GM23248 (cell line): ENCODE measurements around the gene ARHGEF28. TPM values are rescaled to one million over a fixed set of nuclear protein-coding genes. Genes with fewer than 3 reads are reported as not detected.

ENCODE experiments used
- DNase-seq: peaks from one replicate; pipeline ENCODE4 v3.0.0-alpha.2; 2015
- H2AFZ ChIP-seq: fragments of 200-600 bp; sonication (generic); 2 replicates; pipeline ENCODE4 v1.6.1; 2016; ENCODE audit warnings: antibody characterized with exemption
- H3F3A ChIP-seq: fragments of 200-600 bp; sonication (generic); 2 replicates; pipeline ENCODE4 v1.6.1; 2016; ENCODE audit warnings: mild to moderate bottlenecking, antibody characterized with exemption, mixed run types; ENCODE audit not compliant: insufficient read depth
- H3K27ac ChIP-seq: fragments of 200-600 bp; sonication (generic); 2 replicates; pipeline ENCODE4 v1.5.1; 2016; ENCODE audit warnings: mild to moderate bottlenecking
- H3K27me3 ChIP-seq: fragments of 200-600 bp; sonication (generic); replicated peaks from 2 replicates; pipeline ENCODE4 v1.6.1; 2016; ENCODE audit warnings: mild to moderate bottlenecking; ENCODE audit not compliant: insufficient read depth
- H3K36me3 ChIP-seq: fragments of 200-600 bp; sonication (generic); 2 replicates; pipeline ENCODE4 v1.6.1; 2016; ENCODE audit warnings: low read depth, mild to moderate bottlenecking
- H3K4me1 ChIP-seq: fragments of 200-600 bp; sonication (generic); 2 replicates; pipeline ENCODE4 v1.6.1; 2016; ENCODE audit warnings: mild to moderate bottlenecking; ENCODE audit not compliant: insufficient read depth
- H3K4me2 ChIP-seq: fragments of 200-600 bp; sonication (generic); one replicate; pipeline ENCODE4 v1.6.1; 2016; ENCODE audit warnings: mild to moderate bottlenecking; ENCODE audit not compliant: unreplicated experiment
- H3K4me3 ChIP-seq: fragments of 200-600 bp; sonication (generic); 2 replicates; pipeline ENCODE4 v1.5.1; 2016; ENCODE audit warnings: mild to moderate bottlenecking
- H3K79me2 ChIP-seq: fragments of 200-600 bp; sonication (generic); 2 replicates; pipeline ENCODE4 v1.6.1; 2016; ENCODE audit warnings: mild to moderate bottlenecking; ENCODE audit not compliant: insufficient read depth
- H3K9ac ChIP-seq: fragments of 200-600 bp; sonication (generic); 2 replicates; pipeline ENCODE4 v1.6.1; 2016; ENCODE audit warnings: mild to moderate bottlenecking
- H3K9me2 ChIP-seq: fragments of 200-600 bp; sonication (generic); 2 replicates; pipeline ENCODE4 v1.6.1; 2016; ENCODE audit warnings: mixed run types, mild to moderate bottlenecking, moderate library complexity; ENCODE audit not compliant: insufficient read depth
- H3K9me3 ChIP-seq: fragments of 200-600 bp; sonication (generic); one replicate; pipeline ENCODE4 v1.6.1; 2017; ENCODE audit warnings: low read depth
- H4K20me1 ChIP-seq: fragments of 200-600 bp; sonication (generic); 2 replicates; pipeline ENCODE4 v1.6.0; 2016; ENCODE audit not compliant: insufficient read depth
- EZH2 ChIP-seq: fragments of 200-600 bp; sonication (generic); IDR thresholded peaks from 2 replicates; pipeline ENCODE4 v1.6.1; 2018; ENCODE audit warnings: antibody characterized with exemption, mild to moderate bottlenecking; ENCODE audit not compliant: insufficient read depth, poor library complexity, severe bottlenecking
- EZH2phosphoT487 ChIP-seq: fragments of 200-600 bp; sonication (generic); IDR thresholded peaks from 2 replicates; pipeline ENCODE4 v1.6.1; 2018; ENCODE audit warnings: antibody characterized with exemption, moderate library complexity, mild to moderate bottlenecking, low read depth; ENCODE audit not compliant: insufficient read depth
- WGBS, 2 experiments: methylation state at CpG; one replicate each; pipeline ENCODE4 v1.1.6; 2015 to 2017; ENCODE audit warnings: low lambda C conversion rate in 2 of 2, low coverage in 1 of 2; ENCODE audit errors: missing lambda C conversion rate in 2 of 2; 5-methylcytosine and 5-hydroxymethylcytosine counted together
- in situ Hi-C: fragments of 300-500 bp; cut with MboI; formaldehyde crosslinking; loops from 2 replicates; pipeline ENCODE4 v1.15.0; 2020
- polyA plus RNA-seq: library from polyadenylated mRNA; unstranded; fragments of >200 nt; fragmentation: Nextera tagmentation; extraction: Ambion mirVana; gene quantifications from 2 replicates; pipeline ENCODE4 v1.2.1, GENCODE V29; 2016
- total RNA-seq: library from RNA; depleted of rRNA; stranded (reverse); fragments of >200 nt; shearing (Covaris generic); gene quantifications from 2 replicates; pipeline ENCODE4 v1.2.3, GENCODE V29; 2014

Gene ARHGEF28
- total and polyA plus RNA-seq, 2 experiments from 2014 or later, result 5.0 to 9.6 TPM

- Histone ChIP-seq H4K20me1 (no peaks in the 10 kb centered on the region), H3K36me3 (no peaks in the 10 kb centered on the region), H3K4me2 (no peak overlapping the region), H3K9me3 (no peaks in the 10 kb centered on the region), H3K79me2 (no peaks in the 10 kb centered on the region), H2AFZ (no peak overlapping the region), H3K9me2 (no peaks in the 10 kb centered on the region), H3K9ac (no peak overlapping the region), H3K27ac (no peak overlapping the region), H3F3A (peaks cover 14% of the 10 kb centered on the region), H3K4me1 (peaks cover 12% of the 10 kb centered on the region), H3K4me3 (no peak overlapping the region), H3K27me3 (no peaks in the 10 kb centered on the region)
- no peak for DNase-seq
- in situ Hi-C loops, result no loop called here
- TF ChIP-seq EZH2phosphoT487, result no peak
- TF ChIP-seq EZH2, result no peak
- 96 to 97% methylated on average over 5 to 6 of the region's 6 CpGs for WGBS, 2 experiments
Observed at GRCh38 chr5:73894860-73895259, 268.9 kb downstream of the ARHGEF28 start.

DNA sequence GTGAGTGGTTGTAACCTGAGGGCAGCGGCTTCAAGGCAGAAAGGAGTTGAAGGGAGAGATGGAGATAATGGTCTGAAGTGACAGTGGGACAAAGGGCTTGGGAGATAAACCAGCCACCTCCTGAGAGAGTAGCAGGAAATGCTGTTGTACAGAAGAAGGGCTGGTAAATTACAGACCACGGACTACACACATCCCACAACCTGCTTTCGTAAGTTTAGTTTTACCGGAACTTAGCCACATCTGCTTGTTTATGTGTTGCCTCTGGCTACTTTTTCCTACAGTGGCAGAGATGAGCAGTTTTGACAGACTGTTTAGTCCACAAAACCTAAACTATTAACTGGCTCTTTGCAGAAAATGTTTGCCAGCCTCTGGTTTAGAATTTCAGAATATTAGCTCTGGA lies 269.5 kb downstream of the ARHGEF28 start:
- no peak overlapping the region for H3K4me2 ChIP-seq
- in situ Hi-C loops, result no loop called here
- H2AFZ ChIP-seq, result no peak overlapping the region
- H3K9me3 ChIP-seq, result no peaks in the 10 kb centered on the region
- H3F3A ChIP-seq, result peaks cover 14% of the 10 kb centered on the region
- no peaks in the 10 kb centered on the region for H3K27me3 ChIP-seq
- no peak overlapping the region for H3K4me3 ChIP-seq
- no peaks in the 10 kb centered on the region for H3K9me2 ChIP-seq
- no peaks in the 10 kb centered on the region for H3K36me3 ChIP-seq
- no peak for DNase-seq
- 98 to 99% methylated on average over 4 of the region's 4 CpGs for WGBS, 2 experiments
- no peak overlapping the region for H3K27ac ChIP-seq
- H3K9ac ChIP-seq, result no peak overlapping the region
- TF ChIP-seq EZH2phosphoT487 (no peak), EZH2 (no peak)
- H3K79me2 ChIP-seq, result no peaks in the 10 kb centered on the region
- no peaks in the 10 kb centered on the region for H4K20me1 ChIP-seq
- H3K4me1 ChIP-seq, result peaks cover 12% of the 10 kb centered on the region

GRCh38 chr5:73896097-73896496 lies 270.1 kb downstream of the ARHGEF28 start:
- TF ChIP-seq EZH2phosphoT487 (no peak), EZH2 (no peak)
- 63 to 69% methylated on average over 3 of the region's 3 CpGs for WGBS, 2 experiments
- in situ Hi-C loops, result no loop called here

GRCh38 chr5:73896668-73897067 lies 270.7 kb downstream of the ARHGEF28 start:
- 96% methylated on average over 12 of the region's 12 CpGs for WGBS, 2 experiments
- H4K20me1 ChIP-seq, result no peaks in the 10 kb centered on the region
- H3K79me2 ChIP-seq, result no peaks in the 10 kb centered on the region
- in situ Hi-C loops, result no loop called here
- H3K27ac ChIP-seq, result no peak overlapping the region
- TF ChIP-seq EZH2, result no peak
- TF ChIP-seq EZH2phosphoT487, result no peak
- no peak overlapping the region for H3K9ac ChIP-seq
- H3K9me3 ChIP-seq, result no peaks in the 10 kb centered on the region
- H3K4me3 ChIP-seq, result no peak overlapping the region
- H3K9me2 ChIP-seq, result no peaks in the 10 kb centered on the region
- H3F3A ChIP-seq, result peaks cover 14% of the 10 kb centered on the region
- H3K4me1 ChIP-seq, result peaks cover 12% of the 10 kb centered on the region
- no peak overlapping the region for H2AFZ ChIP-seq
- H3K36me3 ChIP-seq, result no peaks in the 10 kb centered on the region
- H3K4me2 ChIP-seq, result no peak overlapping the region
- DNase-seq, result no peak
- no peaks in the 10 kb centered on the region for H3K27me3 ChIP-seq

More at GRCh38 chr5:73896097-73896496, 270.1 kb downstream of the ARHGEF28 start:
- H3K9me2 ChIP-seq, result no peaks in the 10 kb centered on the region
- no peaks in the 10 kb centered on the region for H3K79me2 ChIP-seq
- no peaks in the 10 kb centered on the region for H3K27me3 ChIP-seq
- H3F3A ChIP-seq, result peaks cover 14% of the 10 kb centered on the region
- H3K4me2 ChIP-seq, result no peak overlapping the region
- H4K20me1 ChIP-seq, result no peaks in the 10 kb centered on the region
- H3K4me3 ChIP-seq, result no peak overlapping the region
- H3K9ac ChIP-seq, result no peak overlapping the region
- no peak overlapping the region for H3K27ac ChIP-seq
- DNase-seq, result no peak
- no peak overlapping the region for H2AFZ ChIP-seq
- H3K4me1 ChIP-seq, result peaks cover 12% of the 10 kb centered on the region
- H3K9me3 ChIP-seq, result no peaks in the 10 kb centered on the region
- H3K36me3 ChIP-seq, result no peaks in the 10 kb centered on the region

DNA sequence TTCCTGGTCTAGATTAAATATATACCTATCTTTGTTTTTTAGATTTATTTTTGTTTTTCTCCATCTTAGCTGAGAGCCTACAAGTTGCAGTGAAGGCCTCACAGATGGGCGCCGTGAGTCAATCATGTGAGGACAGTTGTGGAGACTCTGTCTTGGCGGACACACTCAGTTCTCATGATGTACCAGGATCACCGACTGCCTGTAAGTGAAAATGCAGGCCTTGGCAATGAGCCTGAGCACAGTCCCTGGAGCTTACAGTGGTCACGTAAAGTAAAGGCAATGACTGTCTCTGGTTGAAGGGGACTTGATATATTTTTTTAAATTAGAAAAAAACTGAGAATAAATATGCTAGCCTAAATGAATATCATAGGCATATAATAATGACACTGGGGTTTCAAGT lies 271.9 kb downstream of the ARHGEF28 start:
- H3K27ac ChIP-seq, result no peak overlapping the region
- no peaks in the 10 kb centered on the region for H4K20me1 ChIP-seq
- no peak for TF ChIP-seq EZH2phosphoT487
- TF ChIP-seq EZH2, result no peak
- H3K9ac ChIP-seq, result no peak overlapping the region
- no peaks in the 10 kb centered on the region for H3K27me3 ChIP-seq
- no peaks in the 10 kb centered on the region for H3K36me3 ChIP-seq
- no peak for DNase-seq
- peaks cover 9% of the 10 kb centered on the region for H3F3A ChIP-seq
- no peak overlapping the region for H3K4me3 ChIP-seq
- peaks cover 7% of the 10 kb centered on the region for H3K4me1 ChIP-seq
- H3K4me2 ChIP-seq, result no peak overlapping the region
- WGBS, 2 experiments, result 82 to 85% methylated on average over 5 of the region's 5 CpGs
- H3K9me2 ChIP-seq, result no peaks in the 10 kb centered on the region
- no peak overlapping the region for H2AFZ ChIP-seq
- H3K79me2 ChIP-seq, result no peaks in the 10 kb centered on the region
- in situ Hi-C loops, result no loop called here
- no peaks in the 10 kb centered on the region for H3K9me3 ChIP-seq
